SK-N-MC (cell line): ENCODE results near the gene METRN.

ENCODE experiments used
- DNase-seq: peaks from one replicate; pipeline ENCODE4 v3.0.0-alpha.2; 2011; ENCODE audit warnings: low read depth, low spot score
- H3K27ac ChIP-seq: fragments of 200-600 bp; sonication (generic); 2 replicates; pipeline ENCODE4 v1.5.1; 2016; ENCODE audit warnings: mixed run types
- H3K36me3 ChIP-seq: fragments of 200-600 bp; sonication (generic); 2 replicates; pipeline ENCODE4 v1.6.1; 2017; ENCODE audit warnings: antibody characterized with exemption, low read length, mixed read lengths; ENCODE audit not compliant: insufficient read depth
- H3K4me3 ChIP-seq: fragments of 200-600 bp; sonication (generic); 2 replicates; pipeline ENCODE4 v1.5.1; 2016
- H3K9ac ChIP-seq: fragments of 200-600 bp; sonication (generic); 2 replicates; pipeline ENCODE4 v1.8.0; 2017; ENCODE audit warnings: mixed run types, mixed read lengths; ENCODE audit not compliant: insufficient read length
- H3K9me3 ChIP-seq: fragments of 200-600 bp; sonication (generic); 2 replicates; pipeline ENCODE4 v1.6.1; 2017; ENCODE audit warnings: low read depth, mild to moderate bottlenecking, antibody characterized with exemption, low read length, moderate library complexity, mixed read lengths
- EZH2 ChIP-seq: fragments of 200-600 bp; sonication (generic); IDR thresholded peaks from one replicate; pipeline ENCODE4 v1.6.1; 2017; ENCODE audit warnings: antibody characterized with exemption
- FOXP2 ChIP-seq: optimal IDR thresholded peaks from 2 replicates; pipeline ENCODE3; 2011; ENCODE audit warnings: mild to moderate bottlenecking, moderate library complexity; ENCODE audit not compliant: insufficient read depth; ENCODE audit errors: extremely low read length, control extremely low read depth
- POLR2AphosphoS5 ChIP-seq: IDR thresholded peaks from 2 replicates; pipeline ENCODE4 v1.6.1; 2012; ENCODE audit warnings: mild to moderate bottlenecking, low read depth, low read length, borderline replicate concordance

Gene METRN

GRCh38 chr16:717450-718245 is 2.7 kb downstream of the METRN start:
- H3K9me3 ChIP-seq = no peaks in the 10 kb centered on the region
- TF ChIP-seq POLR2AphosphoS5 = no peak
- TF ChIP-seq EZH2 = no peak
- TF ChIP-seq FOXP2 = no peak
- no peak overlapping the region for H3K9ac ChIP-seq

GRCh38 chr16:718389-718788 is 3.5 kb downstream of the METRN start:
- no peak overlapping the region for H3K9ac ChIP-seq
- H3K27ac ChIP-seq = no peak overlapping the region
- no peaks in the 10 kb centered on the region for H3K9me3 ChIP-seq
- no peak for DNase-seq
- TF ChIP-seq POLR2AphosphoS5 (no peak), EZH2 (no peak), FOXP2 (no peak)
- no peaks in the 10 kb centered on the region for H3K36me3 ChIP-seq
- no peak overlapping the region for H3K4me3 ChIP-seq

More at GRCh38 chr16:717450-718245, 2.7 kb downstream of the METRN start:
- DNase-seq = no peak
- H3K4me3 ChIP-seq = no peak overlapping the region
- no peak overlapping the region for H3K27ac ChIP-seq
- no peaks in the 10 kb centered on the region for H3K36me3 ChIP-seq

GRCh38 chr16:718922-719321 is 4.0 kb downstream of the METRN start:
- Histone ChIP-seq H3K9ac (no peak overlapping the region), H3K9me3 (no peaks in the 10 kb centered on the region), H3K27ac (no peak overlapping the region), H3K36me3 (no peaks in the 10 kb centered on the region), H3K4me3 (no peak overlapping the region)
- no peak for DNase-seq
- TF ChIP-seq POLR2AphosphoS5 (no peak), EZH2 (no peak), FOXP2 (no peak)

- no peak for TF ChIP-seq EZH2
- TF ChIP-seq POLR2AphosphoS5 = no peak
- no peak for TF ChIP-seq FOXP2
- no peaks in the 10 kb centered on the region for H3K9me3 ChIP-seq
- H3K36me3 ChIP-seq = no peaks in the 10 kb centered on the region
- DNase-seq = no peak
- peak overlapping the region; percentile 85 for H3K4me3 ChIP-seq
- no peak overlapping the region for H3K9ac ChIP-seq
- no peak overlapping the region for H3K27ac ChIP-seq
These were observed 5.0 kb downstream of the METRN start for GRCh38 chr16:719815-720446.

- no peak overlapping the region for H3K27ac ChIP-seq
- peak overlapping the region; percentile 60 for H3K9ac ChIP-seq
- no peaks in the 10 kb centered on the region for H3K36me3 ChIP-seq
- peak overlapping the region; percentile 85 for H3K4me3 ChIP-seq
- no peak for DNase-seq
- TF ChIP-seq FOXP2 = no peak
- TF ChIP-seq EZH2 = no peak
- TF ChIP-seq POLR2AphosphoS5 = 0 out of 2 replicates have a peak, but pooled peaks have one; percentile 2
- no peaks in the 10 kb centered on the region for H3K9me3 ChIP-seq
These were observed 5.6 kb downstream of the METRN start for GRCh38 chr16:720447-720989.

GRCh38 chr16:720990-721764 is 6.3 kb downstream of the METRN start, which contains the start of gene ANTKMT:
Gene ANTKMT, plus strand, starts transcription at chr16:721146. Its CDS starts 129 bp downstream, at chr16:721275.
- H3K9me3 ChIP-seq = no peaks in the 10 kb centered on the region
- H3K27ac ChIP-seq = no peak within 1 kb of the TSS
- TF ChIP-seq EZH2 = no peak
- no peak for TF ChIP-seq FOXP2
- no peak; the same call in 1 of the 2 replicates for TF ChIP-seq POLR2AphosphoS5
- no peaks in the 10 kb centered on the region for H3K36me3 ChIP-seq
- DNase-seq = no peak
- H3K4me3 ChIP-seq = peak within 1 kb of the TSS; percentile 85
- H3K9ac ChIP-seq = peak within 1 kb of the TSS; percentile 60

GRCh38 chr16:721765-722540 is 7.0 kb downstream of the METRN start:
- TF ChIP-seq POLR2AphosphoS5 (no peak), FOXP2 (no peak), EZH2 (no peak)
- H3K36me3 ChIP-seq = no peaks in the 10 kb centered on the region
- no peak for DNase-seq
- no peak overlapping the region for H3K27ac ChIP-seq
- H3K9ac ChIP-seq = no peak overlapping the region
- no peaks in the 10 kb centered on the region for H3K9me3 ChIP-seq
- peak overlapping the region; percentile 85 for H3K4me3 ChIP-seq
